OCI-LY1 (cell line): ENCODE data around the gene MUL1.

Source experiments
- EZH2 ChIP-seq: fragments of 200-600 bp; sonication (generic), shearing (Covaris generic); IDR thresholded peaks from 2 replicates; pipeline ENCODE4 v1.8.0; 2017; ENCODE audit warnings: borderline replicate concordance, mixed run types, mild to moderate bottlenecking, antibody characterized with exemption, low read length, moderate library complexity, mixed read lengths
- TF ChIP-seq, protein P1 (sequence below): fragments of 200-600 bp; sonication (generic), shearing (Covaris generic); IDR thresholded peaks from 2 replicates; pipeline ENCODE4 v1.5.1; 2017; ENCODE audit warnings: mild to moderate bottlenecking, antibody characterized with exemption, low read length, moderate library complexity, mixed read lengths

DNA sequence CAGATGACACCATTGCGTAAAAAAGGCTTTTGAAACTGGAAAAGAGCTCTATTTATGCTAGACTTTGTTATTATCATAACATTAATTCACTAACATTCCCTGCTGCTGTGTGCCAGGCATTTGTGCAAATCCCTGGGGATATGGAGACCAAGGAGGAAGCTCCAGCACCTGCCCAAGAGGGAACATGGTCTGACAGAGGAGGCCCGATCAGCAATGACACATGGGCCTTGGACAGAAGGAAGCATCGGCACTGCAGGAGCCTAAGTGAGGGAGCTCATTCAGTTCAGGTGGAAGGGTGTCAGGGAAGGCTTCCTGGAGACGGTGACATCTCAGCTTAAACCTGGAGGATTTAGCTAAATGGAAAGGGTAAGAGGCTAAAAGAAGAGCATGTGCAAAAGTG lies 35.8 kb downstream of the MUL1 start:
- TF ChIP-seq, protein P1, sequence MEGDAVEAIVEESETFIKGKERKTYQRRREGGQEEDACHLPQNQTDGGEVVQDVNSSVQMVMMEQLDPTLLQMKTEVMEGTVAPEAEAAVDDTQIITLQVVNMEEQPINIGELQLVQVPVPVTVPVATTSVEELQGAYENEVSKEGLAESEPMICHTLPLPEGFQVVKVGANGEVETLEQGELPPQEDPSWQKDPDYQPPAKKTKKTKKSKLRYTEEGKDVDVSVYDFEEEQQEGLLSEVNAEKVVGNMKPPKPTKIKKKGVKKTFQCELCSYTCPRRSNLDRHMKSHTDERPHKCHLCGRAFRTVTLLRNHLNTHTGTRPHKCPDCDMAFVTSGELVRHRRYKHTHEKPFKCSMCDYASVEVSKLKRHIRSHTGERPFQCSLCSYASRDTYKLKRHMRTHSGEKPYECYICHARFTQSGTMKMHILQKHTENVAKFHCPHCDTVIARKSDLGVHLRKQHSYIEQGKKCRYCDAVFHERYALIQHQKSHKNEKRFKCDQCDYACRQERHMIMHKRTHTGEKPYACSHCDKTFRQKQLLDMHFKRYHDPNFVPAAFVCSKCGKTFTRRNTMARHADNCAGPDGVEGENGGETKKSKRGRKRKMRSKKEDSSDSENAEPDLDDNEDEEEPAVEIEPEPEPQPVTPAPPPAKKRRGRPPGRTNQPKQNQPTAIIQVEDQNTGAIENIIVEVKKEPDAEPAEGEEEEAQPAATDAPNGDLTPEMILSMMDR: no peak
- no peak for TF ChIP-seq EZH2
